Measurements from ENCODE around the gene CADM4.
"Not testable (repeated sequence)": the region's sequence is repeated elsewhere in the genome, so short reads cannot be mapped to it uniquely, and the experiment has no call there.

Gene CADM4

GRCh38 chr19:43682824-43683661 is 43.4 kb upstream of the CADM4 start:
- no peak for ATAC-seq

GRCh38 chr19:43682269-43682668 is 42.6 kb upstream of the CADM4 start:
- ATAC-seq: not testable (repeated sequence)

More at GRCh38 chr19:43682824-43683661, 43.4 kb upstream of the CADM4 start:
- TF ChIP-seq OSR1 (CRISPR knock-in tag; IDR thresholded peaks at IDR 0.05) (no peak), ZFP30 (CRISPR knock-in tag; IDR thresholded peaks at IDR 0.05) (no peak), ISL1 (CRISPR knock-in tag; IDR thresholded peaks at IDR 0.05) (no peak), POU6F1 (CRISPR knock-in tag; IDR thresholded peaks at IDR 0.05; ENCODE audit: borderline replicate concordance, low read depth) (no peak), ESRRG (CRISPR knock-in tag; IDR thresholded peaks at IDR 0.05) (no peak), ZNF8 (CRISPR knock-in tag; IDR thresholded peaks at IDR 0.05) (no peak), PPARA (CRISPR knock-in tag; IDR thresholded peaks at IDR 0.05; ENCODE audit: borderline replicate concordance) (no peak), RARB (CRISPR knock-in tag; IDR thresholded peaks at IDR 0.05) (no peak), ZNF70 (CRISPR knock-in tag; IDR thresholded peaks at IDR 0.05) (no peak), TOX (CRISPR knock-in tag; IDR thresholded peaks at IDR 0.05; ENCODE audit: borderline replicate concordance) (no peak)

- ATAC-seq: no peak
- no peak for TF ChIP-seq BACH2 (CRISPR knock-in tag; IDR thresholded peaks at IDR 0.05; ENCODE audit: borderline replicate concordance)
Measured at GRCh38 chr19:43681821-43682220, 42.2 kb upstream of the CADM4 start.

GRCh38 chr19:43678512-43679261 is 39.0 kb upstream of the CADM4 start:
- ATAC-seq: no peak
- TF ChIP-seq ZNF565 (CRISPR knock-in tag; conservative IDR thresholded peaks at IDR 0.05; ENCODE audit: low read depth): no peak
- no peak for TF ChIP-seq CSDC2 (CRISPR knock-in tag; IDR thresholded peaks at IDR 0.05)
- TF ChIP-seq ZFP30 (CRISPR knock-in tag; IDR thresholded peaks at IDR 0.05): no peak
- TF ChIP-seq TOX (CRISPR knock-in tag; IDR thresholded peaks at IDR 0.05; ENCODE audit: borderline replicate concordance): no peak
- no peak for TF ChIP-seq PATZ1 (CRISPR knock-in tag; IDR thresholded peaks at IDR 0.05; ENCODE audit: borderline replicate concordance)
- no peak for TF ChIP-seq RARB (CRISPR knock-in tag; IDR thresholded peaks at IDR 0.05)
- no peak for TF ChIP-seq ZC3H10 (CRISPR knock-in tag; IDR thresholded peaks at IDR 0.05)

- no peak for ATAC-seq
- no peak for TF ChIP-seq TOX (CRISPR knock-in tag; IDR thresholded peaks at IDR 0.05; ENCODE audit: borderline replicate concordance)
- TF ChIP-seq BACH2 (CRISPR knock-in tag; IDR thresholded peaks at IDR 0.05; ENCODE audit: borderline replicate concordance): no peak
- no peak for TF ChIP-seq RARB (CRISPR knock-in tag; IDR thresholded peaks at IDR 0.05)
- no peak for TF ChIP-seq ESRRG (CRISPR knock-in tag; IDR thresholded peaks at IDR 0.05)
- TF ChIP-seq POU6F1 (CRISPR knock-in tag; IDR thresholded peaks at IDR 0.05; ENCODE audit: borderline replicate concordance, low read depth): no peak
- TF ChIP-seq ZFP3 (CRISPR knock-in tag; IDR thresholded peaks at IDR 0.05): no peak
- no peak for TF ChIP-seq ZNF70 (CRISPR knock-in tag; IDR thresholded peaks at IDR 0.05)
- TF ChIP-seq ZNF565 (CRISPR knock-in tag; conservative IDR thresholded peaks at IDR 0.05; ENCODE audit: low read depth): no peak
- TF ChIP-seq PPARA (CRISPR knock-in tag; IDR thresholded peaks at IDR 0.05; ENCODE audit: borderline replicate concordance): no peak
- no peak for TF ChIP-seq ZNF8 (CRISPR knock-in tag; IDR thresholded peaks at IDR 0.05)
- TF ChIP-seq CSDC2 (CRISPR knock-in tag; IDR thresholded peaks at IDR 0.05): no peak
- TF ChIP-seq ARNTL (CRISPR knock-in tag; IDR thresholded peaks at IDR 0.05; ENCODE audit: borderline replicate concordance, low read depth): no peak
- TF ChIP-seq PATZ1 (CRISPR knock-in tag; IDR thresholded peaks at IDR 0.05; ENCODE audit: borderline replicate concordance): no peak
- no peak for TF ChIP-seq TSHZ2 (CRISPR knock-in tag; IDR thresholded peaks at IDR 0.05)
- no peak for TF ChIP-seq ZC3H10 (CRISPR knock-in tag; IDR thresholded peaks at IDR 0.05)
- no peak for TF ChIP-seq ZFP30 (CRISPR knock-in tag; IDR thresholded peaks at IDR 0.05)
- no peak for TF ChIP-seq OSR1 (CRISPR knock-in tag; IDR thresholded peaks at IDR 0.05)
Measured at GRCh38 chr19:43675906-43676305, 36.3 kb upstream of the CADM4 start.
